ENCODE results near the gene RNF133.

The RNF133 gene

GRCh38 chr7:122675621-122676020, 23.3 kb downstream of the RNF133 start:
- TF ChIP-seq CTCF (IDR thresholded peaks at IDR 0.05), result no peak

DNA sequence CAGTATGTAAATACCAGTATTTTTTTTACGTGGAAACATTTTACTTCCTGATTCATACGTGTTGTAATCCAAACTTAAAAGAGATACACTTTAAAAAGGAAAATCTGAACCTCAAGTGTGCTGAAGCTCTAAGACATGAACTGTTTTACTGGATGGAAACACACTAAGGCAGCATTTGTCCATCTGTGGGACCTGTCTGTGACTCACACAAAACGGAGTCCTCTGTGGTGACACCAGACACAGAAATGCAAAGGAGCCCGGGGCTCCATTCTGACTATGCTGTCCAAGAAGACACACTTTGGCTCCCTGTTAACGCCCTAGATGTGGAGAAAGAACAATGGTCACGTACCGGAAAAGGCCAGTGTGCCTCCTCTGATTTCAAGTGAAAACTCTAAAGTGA, 23.9 kb downstream of the RNF133 start:
- TF ChIP-seq CTCF (IDR thresholded peaks at IDR 0.05), result no peak

DNA sequence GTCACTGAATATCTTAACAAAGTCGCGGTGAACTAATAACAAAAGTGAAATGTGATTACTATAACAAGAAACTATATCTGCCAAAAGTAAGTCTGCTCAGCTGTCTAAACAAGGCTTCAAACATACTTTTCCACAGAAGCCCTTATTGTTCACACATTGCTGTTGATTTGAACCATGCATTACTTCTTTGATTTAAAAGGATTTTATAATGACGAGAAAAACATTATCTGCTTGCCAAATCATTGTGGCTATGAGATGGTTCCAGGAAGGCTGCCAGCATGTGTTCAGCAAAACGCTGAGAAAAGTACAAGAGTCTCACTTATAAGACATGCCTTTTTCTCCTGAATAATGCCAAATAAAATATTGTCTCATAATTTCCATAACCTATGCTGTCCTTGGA, 24.4 kb downstream of the RNF133 start:
- TF ChIP-seq CTCF (IDR thresholded peaks at IDR 0.05), result no peak

GRCh38 chr7:122673951-122674350, 25.0 kb downstream of the RNF133 start:
- TF ChIP-seq CTCF (IDR thresholded peaks at IDR 0.05), result no peak

- no peak for TF ChIP-seq CTCF (IDR thresholded peaks at IDR 0.05)
Measured at GRCh38 chr7:122672536-122672935, 26.4 kb downstream of the RNF133 start.

DNA sequence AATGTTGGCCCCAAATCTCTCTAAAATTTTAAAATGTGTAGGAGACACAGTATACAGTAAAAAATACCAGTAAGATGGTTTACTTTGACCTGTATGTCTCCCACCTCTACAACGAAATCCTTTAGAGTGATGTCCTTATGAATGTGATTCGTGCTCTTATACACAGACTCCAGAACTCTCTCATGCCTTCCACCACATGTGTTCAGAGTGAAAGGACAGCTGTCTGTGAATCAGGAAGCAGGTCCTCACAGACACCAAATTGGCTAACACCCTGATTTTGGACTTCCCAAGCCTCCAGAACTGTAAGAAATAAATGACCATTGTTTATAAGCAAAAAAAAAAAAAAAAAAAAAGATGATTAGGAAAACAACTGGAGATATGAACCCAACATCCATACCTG, 35.2 kb downstream of the RNF133 start:
- TF ChIP-seq CTCF (IDR thresholded peaks at IDR 0.05), result no peak

GRCh38 chr7:122658856-122659255, 40.1 kb downstream of the RNF133 start:
- no peak for TF ChIP-seq CTCF (IDR thresholded peaks at IDR 0.05)

DNA sequence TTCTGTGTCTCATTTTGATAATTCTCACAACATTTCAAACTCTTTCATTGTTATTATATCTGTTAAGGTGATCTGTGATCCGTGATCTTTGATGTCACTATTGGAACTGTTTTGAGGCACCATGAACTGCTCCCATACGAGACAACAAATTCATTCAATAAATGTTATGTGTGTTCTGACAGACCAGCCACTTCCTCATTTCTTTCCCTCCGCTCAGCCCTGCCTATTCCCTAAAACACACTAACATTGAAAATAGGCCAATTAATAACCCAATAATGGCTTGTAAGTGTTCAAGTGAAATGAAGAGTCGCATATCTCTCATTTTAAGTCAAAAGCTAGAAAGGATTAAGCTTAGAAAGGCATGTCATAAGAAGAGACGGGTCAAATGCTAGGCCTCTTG, 45.2 kb downstream of the RNF133 start:
- no peak for TF ChIP-seq CTCF (IDR thresholded peaks at IDR 0.05)

All from LNCAP (cell line).